Measurements from ENCODE around the gene R3HDM2.

The R3HDM2 gene

GRCh38 chr12:57233357-57234232, 197.2 kb downstream of the R3HDM2 start:
- no peak overlapping the region for H3K9ac ChIP-seq (ENCODE audit: low read length)
- H3K4me3 ChIP-seq (ENCODE audit: low read depth in 1 of 2, low read length in 2 of 2) = no peak overlapping the region
- H3K36me3 ChIP-seq (ENCODE audit: insufficient read depth, low read length) = peaks cover 31% of the 10 kb centered on the region
- H3K4me1 ChIP-seq (ENCODE audit: insufficient read depth, low read length) = peaks cover 23% of the 10 kb centered on the region
- H3K27ac ChIP-seq (ENCODE audit: low read depth, low read length) = no peak overlapping the region
- no peaks in the 10 kb centered on the region for H3K9me3 ChIP-seq (ENCODE audit: low read length)
- H3K27me3 ChIP-seq (ENCODE audit: control insufficient read depth in 1 of 2, insufficient read depth in 2 of 2, low read length in 2 of 2) = peaks cover 16 to 38% of the 10 kb centered on the region in 2 donors

- no peak overlapping the region for H3K9ac ChIP-seq (ENCODE audit: low read length)
- H3K4me1 ChIP-seq (ENCODE audit: insufficient read depth, low read length) = peaks cover 14% of the 10 kb centered on the region
- peaks cover 31% of the 10 kb centered on the region for H3K36me3 ChIP-seq (ENCODE audit: insufficient read depth, low read length)
- H3K27me3 ChIP-seq (ENCODE audit: control insufficient read depth in 1 of 2, insufficient read depth in 2 of 2, low read length in 2 of 2) = peaks cover 5 to 25% of the 10 kb centered on the region in 2 donors
- H3K9me3 ChIP-seq (ENCODE audit: low read length) = no peaks in the 10 kb centered on the region
- H3K4me3 ChIP-seq (ENCODE audit: low read depth in 1 of 2, low read length in 2 of 2) = no peak overlapping the region
- H3K27ac ChIP-seq (ENCODE audit: low read depth, low read length) = no peak overlapping the region
These were observed 198.6 kb downstream of the R3HDM2 start for GRCh38 chr12:57232156-57232756.

- Histone ChIP-seq H3K4me1 (ENCODE audit: insufficient read depth, low read length) (peaks cover 14% of the 10 kb centered on the region), H3K27me3 (ENCODE audit: control insufficient read depth in 1 of 2, insufficient read depth in 2 of 2, low read length in 2 of 2) (peaks cover 3 to 24% of the 10 kb centered on the region in 2 donors), H3K36me3 (ENCODE audit: insufficient read depth, low read length) (peaks cover 31% of the 10 kb centered on the region), H3K9me3 (ENCODE audit: low read length) (no peaks in the 10 kb centered on the region), H3K9ac (ENCODE audit: low read length) (no peak overlapping the region), H3K4me3 (ENCODE audit: low read depth in 1 of 2, low read length in 2 of 2) (no peak overlapping the region), H3K27ac (ENCODE audit: low read depth, low read length) (no peak overlapping the region)
These were observed 199.4 kb downstream of the R3HDM2 start for GRCh38 chr12:57231276-57232021.

GRCh38 chr12:57230381-57231155, 200.3 kb downstream of the R3HDM2 start:
- H3K9me3 ChIP-seq (ENCODE audit: low read length) = no peaks in the 10 kb centered on the region
- peak overlapping the region; percentile 71 to 73 for H3K4me3 ChIP-seq (ENCODE audit: low read depth in 1 of 2, low read length in 2 of 2)
- H3K36me3 ChIP-seq (ENCODE audit: insufficient read depth, low read length) = peaks cover 31% of the 10 kb centered on the region
- H3K4me1 ChIP-seq (ENCODE audit: insufficient read depth, low read length) = peaks cover 14% of the 10 kb centered on the region
- peaks cover 11 to 24% of the 10 kb centered on the region in 2 donors for H3K27me3 ChIP-seq (ENCODE audit: control insufficient read depth in 1 of 2, insufficient read depth in 2 of 2, low read length in 2 of 2)
- H3K9ac ChIP-seq (ENCODE audit: low read length) = peak overlapping the region; percentile 18
- H3K27ac ChIP-seq (ENCODE audit: low read depth, low read length) = no peak overlapping the region

- H3K9ac ChIP-seq (ENCODE audit: low read length) = peak within 1 kb of the TSS; percentile 18
- peaks cover 31% of the 10 kb centered on the region for H3K36me3 ChIP-seq (ENCODE audit: insufficient read depth, low read length)
- H3K27ac ChIP-seq (ENCODE audit: low read depth, low read length) = peak within 1 kb of the TSS; percentile 73
- H3K4me3 ChIP-seq (ENCODE audit: low read depth in 1 of 2, low read length in 2 of 2) = peak within 1 kb of the TSS; percentile 71 to 73
- H3K4me1 ChIP-seq (ENCODE audit: insufficient read depth, low read length) = peaks cover 14% of the 10 kb centered on the region
- H3K9me3 ChIP-seq (ENCODE audit: low read length) = no peaks in the 10 kb centered on the region
- peaks cover 18 to 24% of the 10 kb centered on the region in 2 donors for H3K27me3 ChIP-seq (ENCODE audit: control insufficient read depth in 1 of 2, insufficient read depth in 2 of 2, low read length in 2 of 2)
These were observed 201.0 kb downstream of the R3HDM2 start, which contains the start of gene SHMT2 for GRCh38 chr12:57229634-57230380. Gene SHMT2 (plus strand): TSS chr12:57229711. CDS start chr12:57229779, 68 bp downstream.

- Histone ChIP-seq H3K27me3 (ENCODE audit: control insufficient read depth in 1 of 2, insufficient read depth in 2 of 2, low read length in 2 of 2) (peaks cover 25 to 30% of the 10 kb centered on the region in 2 donors), H3K9ac (ENCODE audit: low read length) (peak overlapping the region; percentile 18), H3K4me3 (ENCODE audit: low read depth in 1 of 2, low read length in 2 of 2) (peak overlapping the region in 1 of 2 donors; percentile 73), H3K4me1 (ENCODE audit: insufficient read depth, low read length) (peaks cover 14% of the 10 kb centered on the region), H3K9me3 (ENCODE audit: low read length) (no peaks in the 10 kb centered on the region), H3K36me3 (ENCODE audit: insufficient read depth, low read length) (peaks cover 29% of the 10 kb centered on the region), H3K27ac (ENCODE audit: low read depth, low read length) (no peak overlapping the region)
These were observed 201.7 kb downstream of the R3HDM2 start for GRCh38 chr12:57229046-57229633.

- H3K27ac ChIP-seq (ENCODE audit: low read depth, low read length) = no peak overlapping the region
- H3K27me3 ChIP-seq (ENCODE audit: control insufficient read depth in 1 of 2, insufficient read depth in 2 of 2, low read length in 2 of 2) = peaks cover 41 to 44% of the 10 kb centered on the region in 2 donors
- H3K36me3 ChIP-seq (ENCODE audit: insufficient read depth, low read length) = peaks cover 13% of the 10 kb centered on the region
- H3K4me3 ChIP-seq (ENCODE audit: low read depth in 1 of 2, low read length in 2 of 2) = no peak overlapping the region
- peaks cover 14% of the 10 kb centered on the region for H3K4me1 ChIP-seq (ENCODE audit: insufficient read depth, low read length)
- H3K9ac ChIP-seq (ENCODE audit: low read length) = no peak overlapping the region
- no peaks in the 10 kb centered on the region for H3K9me3 ChIP-seq (ENCODE audit: low read length)
These were observed 203.3 kb downstream of the R3HDM2 start for GRCh38 chr12:57227315-57228115.

- no peak overlapping the region for H3K27ac ChIP-seq (ENCODE audit: low read depth, low read length)
- H3K4me3 ChIP-seq (ENCODE audit: low read depth in 1 of 2, low read length in 2 of 2) = no peak overlapping the region
- H3K9me3 ChIP-seq (ENCODE audit: low read length) = no peaks in the 10 kb centered on the region
- peaks cover 14% of the 10 kb centered on the region for H3K4me1 ChIP-seq (ENCODE audit: insufficient read depth, low read length)
- H3K9ac ChIP-seq (ENCODE audit: low read length) = no peak overlapping the region
- H3K36me3 ChIP-seq (ENCODE audit: insufficient read depth, low read length) = peaks cover 6% of the 10 kb centered on the region
- peaks cover 47 to 52% of the 10 kb centered on the region in 2 donors for H3K27me3 ChIP-seq (ENCODE audit: control insufficient read depth in 1 of 2, insufficient read depth in 2 of 2, low read length in 2 of 2)
These were observed 204.1 kb downstream of the R3HDM2 start for GRCh38 chr12:57226588-57227314.

- Histone ChIP-seq H3K4me3 (ENCODE audit: low read depth in 1 of 2, low read length in 2 of 2) (no peak overlapping the region), H3K27ac (ENCODE audit: low read depth, low read length) (no peak overlapping the region), H3K4me1 (ENCODE audit: insufficient read depth, low read length) (peaks cover 13% of the 10 kb centered on the region), H3K36me3 (ENCODE audit: insufficient read depth, low read length) (no peaks in the 10 kb centered on the region), H3K9ac (ENCODE audit: low read length) (no peak overlapping the region), H3K27me3 (ENCODE audit: control insufficient read depth in 1 of 2, insufficient read depth in 2 of 2, low read length in 2 of 2) (peaks cover 57 to 62% of the 10 kb centered on the region in 2 donors), H3K9me3 (ENCODE audit: low read length) (no peaks in the 10 kb centered on the region)
These were observed 205.1 kb downstream of the R3HDM2 start for GRCh38 chr12:57225680-57226210.

Data from muscle layer of colon (tissue), 2 donors.